Measurements from ENCODE around the gene CDYL. TPM values are rescaled to one million over a fixed set of nuclear protein-coding genes. Genes with fewer than 3 reads are reported as not detected.

CDYL gene
- total and polyA plus RNA-seq, 2 of the 4 experiments (the other 2 are of a cell fraction) = 14.2 to 92.1 TPM

GRCh38 chr6:4923081-4923480 lies 146.9 kb downstream of the CDYL start:
- ATAC-seq (ENCODE audit: low read depth) (no peak), DNase-seq (no peak)
- no peak overlapping the region for H2AK9ac ChIP-seq (replicated peaks; ENCODE audit: low read depth, low read length, poor library complexity)
- no peak overlapping the region for H2BK5ac ChIP-seq (ENCODE audit: low read depth, low read length, poor library complexity, severe bottlenecking)
- no peak overlapping the region for H4K8ac ChIP-seq (ENCODE audit: low read depth in 2 of 2, low read length in 2 of 2)
- no peak overlapping the region for H4K91ac ChIP-seq (ENCODE audit: insufficient read depth, low read depth, low read length)
- H3K23ac ChIP-seq (ENCODE audit: low read depth, low read length) = no peak overlapping the region
- no peak overlapping the region for H3K9ac ChIP-seq (ENCODE audit: low read depth, low read length)
- no peak overlapping the region for H2AFZ ChIP-seq (replicated peaks; ENCODE audit: low read length, poor library complexity)
- no peak overlapping the region for H3K27ac ChIP-seq (ENCODE audit: insufficient read depth, low read length)
- no peak overlapping the region for H2BK20ac ChIP-seq (ENCODE audit: low read depth, low read length)
- H3K9me1 ChIP-seq (ENCODE audit: insufficient read depth, low read length) = no peaks in the 10 kb centered on the region; the same call in 1 of the 2 replicates
- no peak overlapping the region for H3K18ac ChIP-seq (ENCODE audit: low read depth, low read length)
- H3K4me1 ChIP-seq (ENCODE audit: control insufficient read depth, insufficient read depth, low read length) = no peaks in the 10 kb centered on the region; the same call in 1 of the 2 replicates
- peaks cover 39 to 53% of the 10 kb centered on the region in 2 experiments for H3K79me1 ChIP-seq (ENCODE audit: low read depth in 1 of 2, low read length in 2 of 2)
- dilution Hi-C loops (cut with HindIII; ENCODE audit: low sequenced_read_pairs, unreplicated experiment) (no loop called here), intact Hi-C loops (cut with micrococcal nuclease) (no loop called here), in situ Hi-C loops (cut with MboI; ENCODE audit: low sequenced_read_pairs) (no loop called here)
- no peak overlapping the region for H3K14ac ChIP-seq (replicated peaks; ENCODE audit: low read depth, low read length)
- no peaks in the 10 kb centered on the region for H3K9me3 ChIP-seq (ENCODE audit: control insufficient read depth, insufficient read depth, low read length)
- H3K36me3 ChIP-seq (ENCODE audit: control insufficient read depth, insufficient read depth, low read length) = 0 out of 2 replicates have a peak, but pooled peaks cover 2% of the 10 kb centered on the region
- no TSS peak for BruUV-seq (replicated peaks)
- no peak overlapping the region for H3K4me2 ChIP-seq (ENCODE audit: low read depth, low read length)
- H3K4ac ChIP-seq (ENCODE audit: low read depth, low read length) = no peak overlapping the region
- ChIA-PET POLR2A (ENCODE audit: unreplicated experiment) (no interaction called here), CTCF (interaction anchor here (1.0 kb wide), 1 partner anchor 221 kb away, joined by 3 read pairs; no protein-coding TSS in a partner anchor)
- H2BK15ac ChIP-seq (ENCODE audit: low read depth, low read length) = no peak overlapping the region
- no CpG with 5 or more reads among the region's 3 CpGs for WGBS, 2 experiments (ENCODE audit: extremely low coverage in 2 of 2, insufficient read length in 1 of 2)
- H4K5ac ChIP-seq (ENCODE audit: low read depth, low read length) = no peak overlapping the region
- H3K56ac ChIP-seq (ENCODE audit: extremely low read depth, insufficient read depth, low read length) = no peak overlapping the region
- no peak overlapping the region for H2BK120ac ChIP-seq (ENCODE audit: low read depth, low read length)
- H3K27me3 ChIP-seq (ENCODE audit: control insufficient read depth, insufficient read depth, low read length) = no peaks in the 10 kb centered on the region
- TF ChIP-seq CEBPB (IDR thresholded peaks at IDR 0.05; ENCODE audit: low read depth, low read length) (no peak), ELK1 (IDR thresholded peaks at IDR 0.05; ENCODE audit: borderline replicate concordance, low read depth, low read length) (no peak)
- no peak overlapping the region for H2AK5ac ChIP-seq (ENCODE audit: low read depth, low read length)
- H4K20me1 ChIP-seq (ENCODE audit: insufficient read depth, low read length) = peaks cover 24% of the 10 kb centered on the region; the same call in 1 of the 2 replicates
- H3K4me3 ChIP-seq (ENCODE audit: insufficient read depth, low read depth, low read length) = no peak overlapping the region

All from IMR-90 (cell line).